ENCODE measurements around the gene KCNJ16.

GRCh38 chr17:70078549-70078948 lies 3.5 kb downstream of the KCNJ16 start:
- no peak for TF ChIP-seq CTCF (IDR thresholded peaks at IDR 0.05)
- no peak for TF ChIP-seq POLR2AphosphoS5 (IDR thresholded peaks at IDR 0.05)

Data from breast epithelium (tissue), 3 donors.